ENCODE measurements around the gene ADGRV1. TPM values are rescaled to one million over a fixed set of nuclear protein-coding genes. Genes with fewer than 3 reads are reported as not detected.
"Not testable (repeated sequence)": the region's sequence is repeated elsewhere in the genome, so short reads cannot be mapped to it uniquely, and the experiment has no call there.

Gene ADGRV1
- total RNA-seq, 1 donor from 2014 or later, result under 0.01 TPM

DNA sequence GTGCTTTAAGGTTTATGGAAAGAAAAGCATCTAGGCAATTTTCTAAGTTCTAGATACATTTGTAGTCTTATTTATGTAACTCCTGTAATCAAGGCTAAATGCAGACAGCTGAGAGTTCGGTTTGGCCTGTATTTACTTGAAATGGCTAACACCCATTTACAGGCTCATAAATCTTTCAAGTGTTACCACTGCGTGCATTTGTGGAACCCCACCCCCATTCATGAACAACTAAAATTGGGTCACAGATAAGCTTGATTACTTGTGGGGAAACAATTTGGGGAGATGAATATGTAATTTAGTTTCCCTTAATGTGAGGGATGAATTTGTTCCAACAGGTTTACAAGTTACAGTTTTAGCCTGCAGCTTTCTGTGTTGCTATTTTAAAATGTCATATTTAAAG lies 463.9 kb downstream of the ADGRV1 start:
- DNase-seq (ENCODE audit: low read depth in 2 of 2), result no peak

DNA sequence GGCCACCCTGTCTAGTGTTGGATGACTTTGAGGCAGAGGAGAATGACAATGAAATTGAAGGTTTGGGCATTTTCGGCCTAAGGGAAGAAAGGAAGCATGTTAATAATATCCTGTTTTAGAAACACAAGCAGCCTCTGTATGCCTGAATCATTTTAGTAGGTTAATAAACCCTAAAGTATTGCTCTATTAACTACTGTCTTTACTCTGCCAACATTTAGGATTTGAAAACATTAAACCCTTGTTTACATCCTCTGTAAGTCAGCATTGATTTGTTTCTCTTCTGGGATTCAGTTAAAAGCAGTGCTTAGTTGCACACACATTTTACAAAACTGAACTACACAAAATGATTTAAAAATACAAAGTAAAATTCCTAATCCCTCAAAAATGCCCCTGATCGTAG lies 465.6 kb downstream of the ADGRV1 start:
- DNase-seq (ENCODE audit: low read depth in 2 of 2), result no peak

DNA sequence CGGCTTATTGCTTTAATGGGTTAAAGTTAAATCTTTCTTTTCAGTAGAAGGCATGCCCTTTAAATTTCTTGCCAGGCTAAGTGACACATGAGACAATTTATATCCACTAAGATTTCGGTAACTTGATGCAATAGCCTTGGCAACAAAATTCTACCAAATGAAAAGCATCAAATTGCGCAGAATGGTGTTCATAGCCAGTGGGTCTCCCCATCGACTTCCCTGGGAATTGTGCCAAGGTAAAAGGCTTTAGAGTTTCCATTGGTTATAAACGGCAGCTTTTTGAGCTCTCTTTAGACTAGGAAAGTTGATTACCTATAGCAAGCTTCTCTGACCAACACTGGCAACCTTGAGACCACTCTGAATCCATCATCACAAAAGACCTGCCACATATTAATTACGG lies 466.1 kb downstream of the ADGRV1 start:
- DNase-seq (ENCODE audit: low read depth in 2 of 2), result no peak

DNA sequence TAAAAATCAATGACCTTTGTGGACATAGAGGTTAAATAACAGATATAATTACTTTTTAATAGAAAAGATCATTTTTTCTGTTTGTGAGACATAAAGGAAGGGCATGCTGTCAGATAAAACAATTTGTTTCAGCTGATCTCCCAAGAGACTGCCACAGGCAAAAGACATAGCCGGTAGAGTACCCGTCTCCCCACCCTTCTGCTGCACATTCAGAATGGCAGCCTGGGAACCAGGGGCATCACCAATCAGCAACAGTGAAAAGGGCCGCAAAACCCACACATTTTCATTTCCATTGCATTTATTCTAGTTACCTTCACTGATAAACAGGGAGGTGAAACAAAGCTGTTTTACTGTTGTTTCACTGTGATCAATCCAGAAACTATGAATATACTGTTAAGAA lies 466.9 kb downstream of the ADGRV1 start:
- no peak for DNase-seq (ENCODE audit: low read depth in 2 of 2)

DNA sequence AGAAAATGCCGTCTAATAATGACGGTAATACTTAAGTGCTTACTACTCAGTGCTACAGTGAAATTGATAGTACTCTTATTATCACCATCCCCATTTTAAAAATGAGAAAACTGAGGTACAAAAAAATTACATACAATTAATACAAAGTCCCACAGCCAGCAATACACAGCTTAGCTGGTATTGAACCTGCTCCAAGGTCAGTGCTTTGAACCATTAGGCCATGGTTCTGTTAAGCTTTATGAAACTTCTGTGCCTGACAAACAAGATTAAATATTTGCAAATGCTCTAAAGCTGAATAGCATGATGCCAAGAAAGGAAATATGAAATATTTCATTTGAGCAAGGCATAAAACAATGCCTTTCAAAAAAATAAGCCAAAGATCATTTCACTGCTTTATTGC lies 467.4 kb downstream of the ADGRV1 start:
- no peak for DNase-seq (ENCODE audit: low read depth in 2 of 2)

DNA sequence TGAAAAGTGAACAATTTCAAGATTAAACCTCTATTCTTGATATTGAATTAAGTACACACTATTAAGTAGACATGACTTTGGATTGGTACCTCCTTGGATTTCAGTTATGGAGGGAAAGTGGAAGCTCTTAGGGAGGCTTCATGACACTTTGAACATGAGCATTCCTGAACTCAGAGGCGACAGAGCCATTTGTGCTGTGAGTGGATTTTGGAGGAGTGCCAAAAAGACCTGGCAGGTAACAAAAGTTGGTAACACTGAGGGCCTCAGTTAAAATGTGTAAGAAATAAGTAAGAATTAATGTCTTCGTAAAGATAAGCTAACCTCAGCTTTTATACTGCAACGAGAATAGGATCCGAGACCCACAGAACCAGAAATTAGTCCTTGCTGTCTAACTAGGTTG lies 467.9 kb downstream of the ADGRV1 start:
- DNase-seq (ENCODE audit: low read depth in 2 of 2), result no peak

DNA sequence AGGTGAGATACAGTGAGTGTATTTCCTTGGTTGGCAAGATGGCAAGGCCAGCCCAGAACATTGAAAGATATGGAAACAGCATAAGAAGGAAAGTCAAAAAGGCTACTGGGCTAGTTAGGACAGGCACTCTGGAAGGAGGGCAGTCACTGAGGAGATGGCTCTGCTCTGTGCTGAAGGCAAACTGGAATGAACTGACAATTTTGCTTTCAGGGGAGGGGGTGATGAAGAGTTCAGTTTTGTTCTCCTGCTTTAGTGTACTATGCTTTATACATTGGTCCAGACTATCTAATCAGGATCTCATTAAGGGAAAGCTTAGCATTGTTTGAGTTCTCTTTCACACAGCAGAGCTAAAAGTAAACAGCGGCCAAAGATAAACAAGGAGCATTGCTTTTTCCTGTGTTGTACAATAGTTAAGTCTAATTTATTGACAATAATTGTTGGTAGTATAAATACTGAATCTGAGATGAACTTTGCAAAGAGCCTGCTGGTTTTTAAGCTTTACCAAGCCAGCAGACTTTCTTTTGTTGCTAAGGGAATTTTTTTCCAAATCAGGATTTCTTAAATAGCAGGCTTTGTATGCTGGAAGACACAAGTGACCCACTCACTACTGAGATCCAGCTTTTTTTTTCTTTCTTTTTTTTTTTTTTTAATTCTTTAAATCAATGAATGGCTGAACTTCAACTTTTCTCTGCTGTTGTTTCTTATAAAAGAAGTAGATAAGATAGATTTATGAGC lies 469.0 kb downstream of the ADGRV1 start:
- DNase-seq (ENCODE audit: low read depth in 2 of 2), result no peak

DNA sequence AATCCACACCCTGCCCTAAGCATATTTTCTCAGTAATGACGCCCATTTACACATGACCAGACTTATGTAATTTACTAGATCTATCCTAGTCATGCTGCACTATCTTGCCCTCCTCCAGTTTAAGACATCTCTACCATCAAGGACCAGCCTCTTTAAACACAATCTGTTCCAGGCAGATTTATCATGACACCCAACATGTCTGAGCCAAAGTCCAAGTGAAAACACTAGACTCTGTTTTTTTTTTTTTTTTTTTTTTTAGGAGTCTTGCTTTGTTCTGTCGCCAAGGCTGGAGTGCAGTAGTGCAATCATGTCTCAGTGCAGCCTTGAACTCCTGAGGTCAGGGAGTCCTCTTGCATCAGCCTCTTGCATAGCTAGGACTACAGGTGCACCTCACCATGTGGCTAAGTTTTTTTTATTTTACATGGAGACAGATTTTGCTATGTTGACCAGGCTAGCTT lies 469.9 kb downstream of the ADGRV1 start:
- DNase-seq (ENCODE audit: low read depth in 2 of 2), result no peak

DNA sequence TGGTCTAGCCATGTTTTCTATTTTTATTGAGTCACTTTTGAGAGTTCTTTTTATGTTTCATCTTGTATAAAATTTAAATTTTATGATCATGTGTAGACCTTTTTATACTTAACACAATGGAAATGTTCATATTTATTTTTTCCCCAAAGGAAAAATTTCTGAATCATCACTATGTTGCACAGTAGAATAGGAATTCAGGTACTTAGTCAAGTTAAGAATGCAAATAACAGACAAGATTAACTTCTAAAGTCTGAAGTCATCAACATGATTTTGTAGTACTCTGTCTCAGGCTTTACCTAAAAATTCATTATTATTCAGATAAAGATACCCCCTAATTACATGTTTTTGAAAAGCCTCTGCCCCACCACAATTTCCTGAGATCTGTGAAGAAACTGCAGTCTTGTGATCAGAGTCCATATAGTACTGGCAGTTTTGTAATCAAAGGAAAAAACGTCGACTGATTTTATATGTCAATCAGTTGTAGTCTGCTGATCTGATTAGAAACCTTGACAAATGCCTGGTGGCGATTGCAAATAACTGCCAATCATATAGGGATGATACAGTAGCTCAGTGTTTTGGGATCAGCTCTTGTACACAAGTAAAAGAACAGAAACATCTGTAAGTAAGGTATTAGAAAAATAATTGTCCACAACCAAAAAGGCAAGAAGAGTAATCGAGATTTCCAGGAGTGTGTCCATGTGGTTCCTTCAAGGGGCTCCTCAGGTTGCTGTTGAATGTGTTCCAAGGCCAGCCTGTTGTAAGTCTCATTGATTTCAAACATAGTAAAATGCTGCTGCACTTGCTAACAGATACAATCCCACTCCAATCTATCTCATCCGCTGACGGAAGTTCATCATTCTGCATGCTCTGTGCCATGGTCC lies 472.2 kb downstream of the ADGRV1 start:
- DNase-seq (ENCODE audit: low read depth in 2 of 2), result no peak

DNA sequence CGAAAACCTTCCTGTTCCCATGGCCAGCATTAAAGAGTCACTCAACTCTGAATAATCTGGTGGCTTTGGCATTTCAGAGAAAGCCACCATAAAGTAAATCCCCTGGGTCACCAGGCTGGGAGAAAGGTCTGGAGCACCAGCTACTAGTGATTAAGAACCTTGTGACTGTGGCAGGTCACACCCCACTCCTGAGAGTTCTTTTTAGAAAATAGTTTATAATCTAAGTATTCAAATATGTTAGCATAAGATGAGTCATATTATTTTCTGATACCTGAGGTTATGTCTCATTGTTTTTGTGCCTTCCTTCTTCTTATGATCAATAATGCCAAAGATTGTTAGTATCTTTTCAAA lies 472.8 kb downstream of the ADGRV1 start:
- no peak for DNase-seq (ENCODE audit: low read depth in 2 of 2)

DNA sequence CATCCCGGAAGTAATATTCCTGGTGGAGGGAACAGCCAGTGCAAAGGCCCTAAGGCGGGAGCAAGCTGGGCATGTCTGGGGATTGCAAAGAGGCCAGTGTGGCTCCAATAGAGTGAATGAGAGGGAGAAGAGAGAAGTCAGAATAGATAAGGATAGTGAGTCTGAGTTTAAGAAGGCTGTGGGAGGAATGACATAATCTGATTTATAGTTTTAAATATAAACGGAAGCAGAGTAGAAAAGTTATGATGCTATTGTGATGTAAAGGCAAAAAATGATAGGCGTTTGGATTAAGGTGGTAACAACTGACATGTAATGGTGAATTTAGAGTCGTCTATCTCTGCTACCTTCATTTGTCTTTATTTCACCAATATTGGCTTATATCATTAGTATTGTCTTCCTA lies 473.5 kb downstream of the ADGRV1 start:
- no peak for DNase-seq (ENCODE audit: low read depth in 2 of 2)

DNA sequence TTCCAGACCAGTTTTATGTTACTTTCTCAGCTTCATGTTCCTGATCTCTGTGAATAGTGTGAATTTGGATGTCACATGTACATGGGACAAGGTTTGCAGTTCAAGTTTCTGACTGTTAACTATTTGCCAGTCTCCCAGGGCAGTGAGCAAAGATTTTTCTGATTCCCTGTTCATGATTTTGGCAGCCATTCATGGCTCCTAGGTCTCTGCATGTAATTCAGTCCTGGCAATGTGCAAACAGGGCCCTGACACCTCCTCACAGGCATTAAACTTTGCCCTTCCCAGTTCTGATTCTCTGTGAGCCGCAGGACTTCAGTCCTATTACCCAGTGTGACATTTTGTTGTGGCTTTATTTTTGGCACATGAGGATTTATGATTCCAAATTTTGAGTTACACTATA lies 474.8 kb downstream of the ADGRV1 start:
- no peak for DNase-seq (ENCODE audit: low read depth in 2 of 2)

DNA sequence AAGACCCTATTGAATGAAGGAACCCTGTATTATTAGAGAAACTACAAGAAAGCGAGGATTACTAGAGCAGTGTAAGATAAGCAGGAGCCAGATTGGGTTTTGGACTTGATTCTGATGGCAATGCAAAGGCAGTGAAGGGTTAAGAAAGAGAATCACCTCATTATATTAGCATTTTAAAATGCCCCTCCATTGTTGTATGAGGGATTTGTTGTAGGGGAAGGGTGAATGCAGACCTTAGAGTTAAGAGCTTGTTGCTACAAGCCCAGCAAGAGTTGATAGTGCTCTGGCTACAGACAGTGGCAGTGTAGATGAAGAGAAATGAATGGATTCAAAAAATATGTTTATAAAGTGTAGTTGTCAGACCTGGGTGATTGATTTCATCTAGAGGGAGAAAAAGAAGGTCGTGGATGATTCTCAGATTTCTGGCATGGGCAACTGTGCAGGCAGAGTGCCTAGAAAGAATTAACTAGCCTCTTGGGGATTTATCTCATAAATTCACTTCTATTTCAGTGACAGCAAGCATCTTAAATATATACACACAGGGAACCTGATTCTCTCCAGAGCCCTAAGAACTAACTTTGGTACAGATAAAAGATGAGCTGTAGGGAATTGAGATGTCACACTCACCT lies 479.7 kb downstream of the ADGRV1 start:
- DNase-seq (ENCODE audit: low read depth in 2 of 2), result no peak

DNA sequence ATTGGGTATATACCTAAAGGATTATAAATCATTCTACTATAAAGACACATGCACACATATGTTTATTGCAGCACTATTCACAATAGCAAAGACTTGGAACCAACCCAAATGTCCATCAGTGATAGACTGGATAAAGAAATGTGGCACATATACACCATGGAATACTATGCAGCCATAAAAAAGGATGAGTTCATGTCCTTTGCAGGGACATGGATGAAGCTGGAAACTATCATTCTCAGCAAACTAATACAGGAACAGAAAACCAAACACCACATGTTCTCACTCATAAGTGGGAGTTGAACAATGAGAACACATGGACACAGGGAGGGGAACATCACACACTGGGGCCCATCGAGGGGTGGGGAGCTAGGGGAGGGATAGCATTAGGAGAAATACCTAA lies 482.5 kb downstream of the ADGRV1 start:
- DNase-seq (ENCODE audit: low read depth in 2 of 2), result not testable (repeated sequence)

DNA sequence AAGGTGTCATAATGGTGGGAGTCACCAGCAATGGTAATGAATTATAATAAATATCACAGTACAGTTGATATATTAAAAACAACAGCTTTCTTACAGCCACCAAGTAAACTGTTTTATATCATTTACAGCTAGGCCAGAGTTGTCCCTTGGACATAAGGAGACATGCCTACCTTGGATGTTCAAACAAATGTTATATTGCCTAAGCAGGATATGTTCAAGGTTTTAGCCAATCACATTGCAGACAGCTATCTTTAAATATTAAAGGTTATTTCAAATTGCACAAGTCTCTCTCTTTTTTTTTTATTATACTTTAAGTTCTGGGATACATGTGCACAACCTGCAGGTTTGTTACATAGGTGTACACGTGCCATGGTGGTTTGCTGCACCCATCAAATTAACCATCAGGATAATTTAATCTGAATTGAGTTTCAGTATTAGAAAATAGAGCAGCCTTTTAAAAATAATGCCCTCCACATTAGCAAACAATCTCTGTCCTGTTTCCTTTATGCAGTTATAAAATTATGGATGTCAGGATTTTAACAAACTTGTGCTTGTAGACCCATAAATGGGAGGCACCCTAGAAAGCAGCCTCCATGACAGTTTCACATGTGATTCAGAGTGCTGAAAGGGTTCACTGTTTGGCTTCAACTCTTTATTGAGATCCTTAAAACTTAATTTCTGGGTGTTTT lies 483.8 kb downstream of the ADGRV1 start:
- DNase-seq (ENCODE audit: low read depth in 2 of 2), result no peak

DNA sequence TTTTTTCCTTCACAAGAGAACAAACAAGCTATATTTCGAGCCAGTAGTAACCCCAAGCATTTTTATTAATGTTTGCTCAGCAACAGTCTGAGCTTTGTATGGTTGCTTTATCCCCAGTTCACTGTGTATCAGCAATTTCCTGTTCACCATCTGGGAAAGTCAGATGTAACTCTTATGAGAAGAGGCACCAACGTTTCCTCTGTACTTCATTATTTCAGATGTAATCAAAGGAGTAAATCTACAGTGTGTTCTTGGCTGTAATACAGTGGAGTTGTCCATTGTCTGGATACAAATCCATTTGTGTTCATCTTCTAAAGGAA lies 484.3 kb downstream of the ADGRV1 start:
- DNase-seq (ENCODE audit: low read depth in 2 of 2), result peak in 1 of 2 donors; percentile 72

DNA sequence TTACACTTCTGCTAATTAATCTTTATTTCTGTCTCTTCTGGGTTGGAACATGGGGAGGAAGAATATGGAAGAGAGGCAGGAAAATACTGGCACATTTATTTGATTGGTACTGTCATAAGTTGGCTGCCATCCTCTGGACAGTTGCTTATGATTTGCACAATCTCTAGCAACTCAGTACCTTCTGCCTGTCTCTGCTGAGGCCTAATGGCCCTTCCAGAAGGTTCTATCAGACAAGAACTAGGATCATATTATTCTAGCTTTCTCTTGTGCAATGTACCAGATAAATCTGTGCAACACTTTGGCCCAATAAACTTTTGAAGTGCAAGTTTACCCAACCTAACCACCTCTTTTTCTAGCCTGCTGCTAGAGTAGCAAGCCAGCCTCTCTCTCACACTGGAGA lies 489.5 kb downstream of the ADGRV1 start:
- DNase-seq (ENCODE audit: low read depth in 2 of 2), result no peak

DNA sequence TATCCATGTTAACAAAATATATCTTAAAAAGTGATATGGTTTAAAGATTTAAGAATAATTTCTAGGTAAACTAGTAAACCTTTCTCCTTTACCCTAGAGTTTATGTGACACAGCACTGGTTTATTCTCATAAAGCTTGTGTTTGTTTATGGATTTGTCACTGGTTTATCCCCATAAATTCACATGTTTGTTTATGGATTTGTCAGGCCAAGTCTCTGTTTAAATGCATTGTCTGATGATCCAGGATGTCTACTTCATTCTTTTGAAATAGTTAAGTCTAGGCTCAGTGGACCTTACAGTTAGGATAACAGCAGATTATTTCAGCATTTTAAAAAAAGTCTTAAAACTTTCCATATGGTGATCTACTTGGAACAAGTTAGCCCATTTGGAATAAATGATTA lies 490.5 kb downstream of the ADGRV1 start:
- no peak for DNase-seq (ENCODE audit: low read depth in 2 of 2)

DNA sequence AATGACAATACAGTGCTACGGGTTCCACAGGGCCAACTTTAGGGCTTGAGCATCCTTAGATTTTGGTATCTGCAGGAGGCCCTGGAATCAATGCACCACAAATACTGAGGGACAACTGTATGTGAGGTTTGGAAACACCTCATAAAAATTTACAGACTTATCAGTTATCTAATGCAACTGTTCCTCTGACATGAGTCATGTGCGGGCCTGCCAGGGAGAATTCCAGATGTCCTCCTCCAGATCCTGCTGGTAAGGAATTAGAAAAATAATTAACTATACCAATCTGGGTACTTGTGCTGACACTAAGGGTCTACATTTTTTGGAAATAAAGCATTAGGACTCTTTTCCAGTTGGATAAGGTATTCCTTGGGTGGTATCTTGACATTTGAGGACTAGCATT lies 491.2 kb downstream of the ADGRV1 start:
- peak in 1 of 2 donors; percentile 46 for DNase-seq (ENCODE audit: low read depth in 2 of 2)

DNA sequence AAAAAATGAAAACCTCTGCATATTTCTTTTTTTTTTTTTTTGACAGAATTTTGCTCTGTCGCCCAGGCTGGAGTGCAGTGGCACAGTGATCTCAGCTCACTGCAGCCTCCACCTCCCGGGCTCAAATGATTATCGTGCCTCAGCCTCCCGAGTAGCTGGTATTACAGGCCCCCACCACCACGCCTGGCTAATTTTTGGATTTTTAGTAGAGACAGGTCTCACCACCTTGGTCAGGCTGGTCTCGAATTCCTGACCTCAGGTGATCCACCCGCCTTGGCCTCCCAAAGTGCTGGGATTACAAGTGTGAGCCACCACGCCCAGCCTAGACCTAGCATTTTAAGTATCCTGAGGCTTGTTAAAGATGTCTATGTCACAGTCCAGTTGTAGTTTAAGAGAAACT lies 493.8 kb downstream of the ADGRV1 start:
- not testable (repeated sequence) for DNase-seq (ENCODE audit: low read depth in 2 of 2)

DNA sequence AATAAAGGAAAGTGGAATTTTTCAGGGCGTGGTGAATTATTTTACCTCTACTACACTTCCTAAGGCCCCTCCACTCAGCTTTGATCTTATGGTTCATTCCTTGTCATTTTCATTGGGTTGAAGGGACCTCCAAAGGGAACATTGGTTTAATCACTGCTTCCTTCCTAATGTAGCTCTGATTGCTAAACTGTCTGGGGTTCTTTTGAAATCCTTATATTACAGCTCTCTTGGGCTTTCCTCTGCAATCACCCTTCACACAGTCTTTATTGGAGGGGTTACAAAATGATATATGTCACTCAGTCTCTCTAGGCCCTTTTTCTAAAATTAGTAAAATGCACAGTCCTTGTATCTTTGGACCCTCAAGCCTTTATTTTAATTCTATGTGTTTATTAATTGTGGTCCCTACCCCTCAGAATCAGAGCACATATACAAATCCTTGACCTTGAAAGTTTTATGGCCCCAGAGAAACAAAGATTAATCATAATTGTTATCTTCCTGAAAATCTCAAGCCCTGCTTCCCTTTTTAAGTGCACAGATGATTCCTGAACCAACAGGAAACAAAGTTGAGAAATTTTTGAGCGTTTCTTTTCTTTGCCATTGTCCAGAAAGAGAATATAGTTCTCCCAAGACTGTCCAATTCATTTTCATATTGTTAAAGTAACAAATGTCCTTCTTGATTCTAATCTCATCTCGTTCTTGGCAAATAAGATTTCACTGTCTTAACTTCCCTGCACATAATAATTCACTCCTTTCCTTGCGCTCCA lies 494.6 kb downstream of the ADGRV1 start:
- peak in 1 of 2 donors; percentile 73 for DNase-seq (ENCODE audit: low read depth in 2 of 2)
